ENCODE results near the gene ASIC5.

The ASIC5 gene

GRCh38 chr4:155877971-155878370, 11.9 kb upstream of the ASIC5 start:
- no peaks in the 10 kb centered on the region for H3K36me3 ChIP-seq (ENCODE audit: control insufficient read depth in 2 of 2, insufficient read depth in 1 of 2, low read length in 2 of 2)
- H3K4me3 ChIP-seq (ENCODE audit: low read depth, low read length), result no peak overlapping the region
- H3K27ac ChIP-seq (ENCODE audit: extremely low read depth, low read depth, low read length), result no peak overlapping the region
- ChIA-PET CTCF (no interaction called here), POLR2A (no interaction called here)
- TF ChIP-seq ZBTB7A (tag by site-specific recombination; IDR thresholded peaks at IDR 0.05; ENCODE audit: low read depth), result no peak
- TF ChIP-seq IKZF3 (tag by site-specific recombination; IDR thresholded peaks at IDR 0.05), result no peak
- TF ChIP-seq KLF8 (tag by site-specific recombination; IDR thresholded peaks at IDR 0.05), result no peak
- TF ChIP-seq MZF1 (tag by site-specific recombination; IDR thresholded peaks at IDR 0.05; ENCODE audit: borderline replicate concordance), result no peak
- TF ChIP-seq ZBTB11 (tag by site-specific recombination; conservative IDR thresholded peaks at IDR 0.05; ENCODE audit: low read depth), result no peak
- TF ChIP-seq ZNF776 (tag by site-specific recombination; IDR thresholded peaks at IDR 0.05; ENCODE audit: borderline replicate concordance), result no peak
- no peak for TF ChIP-seq ZNF133 (tag by site-specific recombination; IDR thresholded peaks at IDR 0.05)
- no peak for TF ChIP-seq ZSCAN16 (tag by site-specific recombination; IDR thresholded peaks at IDR 0.05)
- no peak for TF ChIP-seq ZNF311 (tag by site-specific recombination; IDR thresholded peaks at IDR 0.05; ENCODE audit: borderline replicate concordance)
- TF ChIP-seq ZNF513 (tag by site-specific recombination; IDR thresholded peaks at IDR 0.05), result no peak
- TF ChIP-seq ZXDB (tag by site-specific recombination; IDR thresholded peaks at IDR 0.05), result no peak
- TF ChIP-seq ZNF623 (tag by site-specific recombination; IDR thresholded peaks at IDR 0.05), result no peak
- TF ChIP-seq RBAK (tag by site-specific recombination; IDR thresholded peaks at IDR 0.05), result no peak
- TF ChIP-seq, protein P1, sequence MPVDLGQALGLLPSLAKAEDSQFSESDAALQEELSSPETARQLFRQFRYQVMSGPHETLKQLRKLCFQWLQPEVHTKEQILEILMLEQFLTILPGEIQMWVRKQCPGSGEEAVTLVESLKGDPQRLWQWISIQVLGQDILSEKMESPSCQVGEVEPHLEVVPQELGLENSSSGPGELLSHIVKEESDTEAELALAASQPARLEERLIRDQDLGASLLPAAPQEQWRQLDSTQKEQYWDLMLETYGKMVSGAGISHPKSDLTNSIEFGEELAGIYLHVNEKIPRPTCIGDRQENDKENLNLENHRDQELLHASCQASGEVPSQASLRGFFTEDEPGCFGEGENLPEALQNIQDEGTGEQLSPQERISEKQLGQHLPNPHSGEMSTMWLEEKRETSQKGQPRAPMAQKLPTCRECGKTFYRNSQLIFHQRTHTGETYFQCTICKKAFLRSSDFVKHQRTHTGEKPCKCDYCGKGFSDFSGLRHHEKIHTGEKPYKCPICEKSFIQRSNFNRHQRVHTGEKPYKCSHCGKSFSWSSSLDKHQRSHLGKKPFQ (tag by site-specific recombination; IDR thresholded peaks at IDR 0.05), result no peak
- TF ChIP-seq, protein P2, sequence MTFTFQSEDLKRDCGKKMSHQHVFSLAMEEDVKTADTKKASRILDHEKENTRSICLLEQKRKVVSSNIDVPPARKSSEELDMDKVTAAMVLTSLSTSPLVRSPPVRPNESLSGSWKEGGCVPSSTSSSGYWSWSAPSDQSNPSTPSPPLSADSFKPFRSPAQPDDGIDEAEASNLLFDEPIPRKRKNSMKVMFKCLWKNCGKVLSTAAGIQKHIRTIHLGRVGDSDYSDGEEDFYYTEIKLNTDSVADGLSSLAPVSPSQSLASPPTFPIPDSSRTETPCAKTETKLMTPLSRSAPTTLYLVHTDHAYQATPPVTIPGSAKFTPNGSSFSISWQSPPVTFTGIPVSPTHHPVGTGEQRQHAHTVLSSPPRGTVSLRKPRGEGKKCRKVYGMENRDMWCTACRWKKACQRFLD (tag by site-specific recombination; IDR thresholded peaks at IDR 0.05), result no peak
- TF ChIP-seq ZNF529 (tag by site-specific recombination; IDR thresholded peaks at IDR 0.05; ENCODE audit: insufficient replicate concordance), result no peak
- TF ChIP-seq PRDM1 (tag by site-specific recombination; IDR thresholded peaks at IDR 0.05), result no peak
- TF ChIP-seq ZNF324 (tag by site-specific recombination; IDR thresholded peaks at IDR 0.05), result no peak
- H3K9me3 ChIP-seq (ENCODE audit: control insufficient read depth, insufficient read depth, low read depth, low read length), result no peaks in the 10 kb centered on the region
- H3K4me1 ChIP-seq (ENCODE audit: control insufficient read depth, insufficient read depth, low read length), result no peaks in the 10 kb centered on the region

- Histone ChIP-seq H3K4me1 (ENCODE audit: control insufficient read depth, insufficient read depth, low read length) (no peaks in the 10 kb centered on the region), H3K27ac (ENCODE audit: extremely low read depth, low read depth, low read length) (no peak overlapping the region), H3K4me3 (ENCODE audit: low read depth, low read length) (no peak overlapping the region), H3K9me3 (ENCODE audit: control insufficient read depth, insufficient read depth, low read depth, low read length) (no peaks in the 10 kb centered on the region), H3K36me3 (ENCODE audit: control insufficient read depth in 2 of 2, insufficient read depth in 1 of 2, low read length in 2 of 2) (no peaks in the 10 kb centered on the region)
- POLR2A ChIA-PET, result no interaction called here
- CTCF ChIA-PET, result no interaction called here
- TF ChIP-seq ZNF544 (tag by site-specific recombination; IDR thresholded peaks at IDR 0.05), result no peak
- no peak for TF ChIP-seq YY1 (tag by site-specific recombination; IDR thresholded peaks at IDR 0.05)
- TF ChIP-seq TCF7L2 (IDR thresholded peaks at IDR 0.05; ENCODE audit: borderline replicate concordance, low read depth, low read length), result no peak
- TF ChIP-seq ZNF660 (tag by site-specific recombination; IDR thresholded peaks at IDR 0.05), result no peak
- TF ChIP-seq ZBTB48 (tag by site-specific recombination; IDR thresholded peaks at IDR 0.05), result no peak
- no peak for TF ChIP-seq ZNF335 (tag by site-specific recombination; conservative IDR thresholded peaks at IDR 0.05)
Measured at GRCh38 chr4:155875878-155876277, 9.8 kb upstream of the ASIC5 start.

All from HEK293 (cell line).